A673 (cell line): ENCODE results near the gene FTCD. TPM values are rescaled to one million over a fixed set of nuclear protein-coding genes. Genes with fewer than 3 reads are reported as not detected.

Experiments used
- BruUV-seq: library from RNA; stranded (reverse); fragments of 400-500 nt; replicated peaks from 2 replicates; lab custom pipeline; 2021; lab: Mats Ljungman, UMichigan
- CTCF ChIA-PET: fragments of 300-600 bp; sonication (Branson Sonifier 250); formaldehyde crosslinking; loops from one replicate; lab custom pipeline; 2022; ENCODE audit warnings: antibody characterized with exemption; lab: Charles Lee
- POLR2A ChIA-PET: fragments of 300-600 bp; sonication (Branson Sonifier 250); formaldehyde crosslinking; loops from one replicate; lab custom pipeline; 2022; ENCODE audit warnings: antibody characterized with exemption; ENCODE audit not compliant: low non-redundant PET; lab: Charles Lee
- DNase-seq: peaks from one replicate; pipeline ENCODE4 v3.0.0-alpha.2; 2015; ENCODE audit warnings: low spot score
- H3K27ac ChIP-seq: fragments of 200-600 bp; sonication (generic); 2 replicates; pipeline ENCODE4 v1.5.1; 2016; ENCODE audit warnings: mixed run types, low read depth, mild to moderate bottlenecking, mixed read lengths, antibody characterized with exemption, low read length; ENCODE audit not compliant: poor library complexity, severe bottlenecking
- H3K27me3 ChIP-seq: fragments of 200-600 bp; sonication (generic); replicated peaks from 2 replicates; pipeline ENCODE4 v1.6.1; 2017; ENCODE audit warnings: mixed run types, low read depth, mild to moderate bottlenecking, mixed read lengths, antibody characterized with exemption, low read length; ENCODE audit not compliant: insufficient read depth, poor library complexity
- H3K36me3 ChIP-seq: fragments of 200-600 bp; sonication (generic); 2 replicates; pipeline ENCODE4 v1.6.1; 2016; ENCODE audit warnings: mixed run types, mild to moderate bottlenecking, mixed read lengths, antibody characterized with exemption, low read length; ENCODE audit not compliant: insufficient read depth, poor library complexity, severe bottlenecking
- H3K4me1 ChIP-seq: fragments of 200-600 bp; sonication (generic); 2 replicates; pipeline ENCODE4 v1.6.1; 2017; ENCODE audit warnings: mixed run types, mild to moderate bottlenecking, mixed read lengths, antibody characterized with exemption, low read length; ENCODE audit not compliant: insufficient read depth, poor library complexity, severe bottlenecking
- H3K4me3 ChIP-seq: fragments of 200-600 bp; sonication (generic); 2 replicates; pipeline ENCODE4 v1.5.1; 2016; ENCODE audit warnings: low read depth, mixed run types, mild to moderate bottlenecking, mixed read lengths, low read length; ENCODE audit not compliant: poor library complexity, severe bottlenecking
- H3K9me3 ChIP-seq: fragments of 200-600 bp; sonication (generic); 2 replicates; pipeline ENCODE4 v1.6.1; 2016; ENCODE audit warnings: mixed run types, low read depth, mild to moderate bottlenecking, mixed read lengths, antibody characterized with exemption, low read length; ENCODE audit not compliant: poor library complexity, severe bottlenecking
- EZH2 ChIP-seq: fragments of 200-600 bp; sonication (generic); IDR thresholded peaks from 2 replicates; pipeline ENCODE4 v1.6.1; 2017; ENCODE audit warnings: borderline replicate concordance, low read depth, mild to moderate bottlenecking, mixed read lengths, antibody characterized with exemption, low read length; ENCODE audit not compliant: poor library complexity, severe bottlenecking
- intact Hi-C: fragments of 100-400 bp; cut with micrococcal nuclease; formaldehyde crosslinking; loops from one replicate; pipeline ENCODE4 v1.10.0; 2022; ENCODE audit not compliant: unreplicated experiment
- total RNA-seq: library from RNA; stranded (reverse); gene quantifications from 2 replicates; pipeline ENCODE4 v1.2.3, GENCODE V29; 2021
- TF ChIP-seq, protein P1 (sequence below): fragments of 300-800, 200-600 bp; sonication (generic); conservative IDR thresholded peaks from 2 replicates; pipeline ENCODE4 v1.5.1; 2017; ENCODE audit warnings: low read depth, mild to moderate bottlenecking, antibody characterized with exemption, low read length, moderate library complexity, mixed read lengths

Gene FTCD
- total RNA-seq, 1 experiment from 2014 or later: 5.4 TPM

DNA sequence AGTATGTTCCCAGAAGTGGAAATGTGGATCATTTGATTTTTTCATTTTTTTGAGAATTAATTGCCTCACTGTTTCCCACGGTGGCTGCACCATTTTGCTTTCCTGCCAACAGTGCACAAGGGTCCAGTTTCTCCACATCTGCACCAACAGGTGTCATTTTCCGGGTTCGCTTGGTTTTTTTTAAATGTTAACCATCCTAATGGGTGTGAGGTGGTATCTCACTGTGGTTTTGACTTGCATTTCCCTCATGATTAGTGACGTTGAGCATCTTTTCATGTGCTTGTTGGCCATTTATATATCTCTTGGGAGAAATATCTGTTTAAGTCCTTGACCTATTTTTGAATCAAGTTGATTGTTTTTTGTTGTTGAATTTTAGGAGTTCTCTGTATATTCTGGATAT, 54.5 kb downstream of the FTCD start:
- POLR2A ChIA-PET: no interaction called here
- intact Hi-C loops: no loop called here
- H3K9me3 ChIP-seq: peaks cover 12% of the 10 kb centered on the region
- peaks cover 2% of the 10 kb centered on the region for H3K27me3 ChIP-seq
- no TSS peak for BruUV-seq
- TF ChIP-seq, protein P1, sequence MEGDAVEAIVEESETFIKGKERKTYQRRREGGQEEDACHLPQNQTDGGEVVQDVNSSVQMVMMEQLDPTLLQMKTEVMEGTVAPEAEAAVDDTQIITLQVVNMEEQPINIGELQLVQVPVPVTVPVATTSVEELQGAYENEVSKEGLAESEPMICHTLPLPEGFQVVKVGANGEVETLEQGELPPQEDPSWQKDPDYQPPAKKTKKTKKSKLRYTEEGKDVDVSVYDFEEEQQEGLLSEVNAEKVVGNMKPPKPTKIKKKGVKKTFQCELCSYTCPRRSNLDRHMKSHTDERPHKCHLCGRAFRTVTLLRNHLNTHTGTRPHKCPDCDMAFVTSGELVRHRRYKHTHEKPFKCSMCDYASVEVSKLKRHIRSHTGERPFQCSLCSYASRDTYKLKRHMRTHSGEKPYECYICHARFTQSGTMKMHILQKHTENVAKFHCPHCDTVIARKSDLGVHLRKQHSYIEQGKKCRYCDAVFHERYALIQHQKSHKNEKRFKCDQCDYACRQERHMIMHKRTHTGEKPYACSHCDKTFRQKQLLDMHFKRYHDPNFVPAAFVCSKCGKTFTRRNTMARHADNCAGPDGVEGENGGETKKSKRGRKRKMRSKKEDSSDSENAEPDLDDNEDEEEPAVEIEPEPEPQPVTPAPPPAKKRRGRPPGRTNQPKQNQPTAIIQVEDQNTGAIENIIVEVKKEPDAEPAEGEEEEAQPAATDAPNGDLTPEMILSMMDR: no peak
- TF ChIP-seq EZH2: no peak
- no peaks in the 10 kb centered on the region for H3K4me1 ChIP-seq
- CTCF ChIA-PET: no interaction called here
- no peaks in the 10 kb centered on the region for H3K36me3 ChIP-seq
- no peak overlapping the region for H3K4me3 ChIP-seq
- no peak for DNase-seq
- H3K27ac ChIP-seq: no peak overlapping the region

DNA sequence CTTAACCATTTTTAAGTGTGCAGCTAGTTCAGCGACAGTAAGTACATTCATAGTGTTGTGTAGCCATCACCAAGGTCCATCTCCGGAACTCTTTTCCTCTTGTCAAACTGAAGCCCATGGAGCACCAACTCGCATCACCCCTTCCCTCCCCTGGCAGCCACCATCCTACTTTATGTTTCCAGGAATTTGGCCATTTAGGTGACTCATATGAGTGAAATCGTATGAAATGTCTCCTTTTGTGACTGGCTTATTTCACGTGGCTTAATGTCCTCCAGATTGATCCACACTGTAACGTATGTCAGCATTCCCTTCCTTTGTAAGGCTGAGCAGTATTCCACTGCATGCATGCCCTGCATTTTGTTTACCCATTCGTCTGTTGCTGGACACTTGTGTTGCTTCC, 55.0 kb downstream of the FTCD start:
- TF ChIP-seq, protein P1: no peak
- TF ChIP-seq EZH2: no peak
- POLR2A ChIA-PET: no interaction called here
- DNase-seq: no peak
- Histone ChIP-seq H3K4me1 (no peaks in the 10 kb centered on the region), H3K4me3 (no peak overlapping the region), H3K27me3 (peaks cover 2% of the 10 kb centered on the region), H3K9me3 (peaks cover 12% of the 10 kb centered on the region), H3K36me3 (no peaks in the 10 kb centered on the region), H3K27ac (no peak overlapping the region)
- intact Hi-C loops: no loop called here
- CTCF ChIA-PET: no interaction called here
- BruUV-seq: TSS peak; percentile 23

DNA sequence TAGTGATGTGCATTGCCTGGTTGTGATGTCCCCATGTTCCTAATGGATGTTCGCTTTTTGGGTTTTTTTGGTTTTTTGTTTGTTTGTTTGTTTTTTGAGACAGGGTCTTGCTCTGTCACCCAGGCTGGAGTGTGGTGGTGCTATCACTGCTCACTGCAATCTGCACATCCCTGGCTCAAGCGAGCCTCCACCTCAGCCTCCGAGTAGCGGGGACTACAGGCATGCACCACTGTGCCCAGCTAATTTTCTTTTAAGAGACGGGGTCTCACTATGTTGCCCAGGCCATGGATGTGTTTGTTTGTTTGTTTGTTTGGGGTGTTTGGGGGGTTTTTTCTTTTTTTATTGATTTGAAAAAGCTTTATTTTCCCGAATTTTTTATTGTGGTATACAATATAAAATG, 55.4 kb downstream of the FTCD start:
- ChIA-PET CTCF (no interaction called here), POLR2A (no interaction called here)
- TF ChIP-seq, protein P1: no peak
- no peak for TF ChIP-seq EZH2
- peaks cover 2% of the 10 kb centered on the region for H3K27me3 ChIP-seq
- no TSS peak for BruUV-seq
- no peak overlapping the region for H3K4me3 ChIP-seq
- H3K4me1 ChIP-seq: no peaks in the 10 kb centered on the region
- no peak for DNase-seq
- H3K36me3 ChIP-seq: no peaks in the 10 kb centered on the region
- H3K9me3 ChIP-seq: peaks cover 12% of the 10 kb centered on the region
- H3K27ac ChIP-seq: no peak overlapping the region
- intact Hi-C loops: no loop called here
